SK-N-SH (cell line): Measurements from ENCODE around the gene PLSCR1.

ENCODE experiments used
- EP300 ChIP-seq, 2 experiments: IDR thresholded peaks; 2 replicates each; pipeline versions ENCODE4 v1.4.0 to v1.6.1; 2012; ENCODE audit warnings: borderline replicate concordance in 1 of 2, low read depth in 1 of 2, low read length in 1 of 2
- EZH2phosphoT487 ChIP-seq: fragments of 200-600 bp; sonication (generic); IDR thresholded peaks from 2 replicates; pipeline ENCODE4 v1.6.1; 2017; ENCODE audit warnings: low read depth, mixed run types, mild to moderate bottlenecking, antibody characterized with exemption, moderate library complexity, borderline replicate concordance
- FOSL2 ChIP-seq: IDR thresholded peaks from 2 replicates; pipeline ENCODE4 v1.4.0; 2012; ENCODE audit warnings: low read depth, mild to moderate bottlenecking, moderate library complexity, borderline replicate concordance
- FOXJ3 ChIP-seq: sonication (generic); formaldehyde crosslinking; IDR thresholded peaks from 2 replicates; pipeline ENCODE4 v1.5.1; 2020; ENCODE audit warnings: mild to moderate bottlenecking, missing genetic modification reagents
- FOXM1 ChIP-seq: IDR thresholded peaks from 2 replicates; pipeline ENCODE4 v1.4.0; 2012; ENCODE audit warnings: low read depth, mild to moderate bottlenecking
- JUND ChIP-seq: IDR thresholded peaks from 2 replicates; pipeline ENCODE4 v1.4.0; 2012
- NRF1 ChIP-seq: IDR thresholded peaks from 2 replicates; pipeline ENCODE4 v1.6.1; 2012; ENCODE audit warnings: low read depth, mild to moderate bottlenecking, low read length
- SIN3A ChIP-seq: IDR thresholded peaks from 2 replicates; pipeline ENCODE4 v1.6.1; 2012; ENCODE audit warnings: low read depth, mild to moderate bottlenecking, low read length, moderate library complexity, borderline replicate concordance
- TAF1 ChIP-seq: IDR thresholded peaks from 2 replicates; pipeline ENCODE4 v1.6.1; 2012; ENCODE audit warnings: low read depth, mild to moderate bottlenecking, low read length, moderate library complexity, borderline replicate concordance
- TF ChIP-seq, protein P1 (sequence below): fragments of 200-600 bp; sonication (generic); IDR thresholded peaks from 2 replicates; pipeline ENCODE4 v1.6.1; 2017; ENCODE audit warnings: antibody characterized with exemption, mild to moderate bottlenecking, moderate library complexity
- TF ChIP-seq, protein P2 (sequence below): IDR thresholded peaks from 2 replicates; pipeline ENCODE4 v1.4.0; 2012; ENCODE audit warnings: low read depth, borderline replicate concordance
- TF ChIP-seq, protein P3 (sequence below): IDR thresholded peaks from 2 replicates; pipeline ENCODE4 v1.6.1; 2012; ENCODE audit warnings: mild to moderate bottlenecking, low read depth, low read length, moderate library complexity
- TF ChIP-seq, protein P4 (sequence below): fragments of 150-350 bp; IDR thresholded peaks from 2 replicates; pipeline ENCODE4 v1.6.1; 2016; ENCODE audit warnings: mild to moderate bottlenecking, low read depth, low read length

DNA sequence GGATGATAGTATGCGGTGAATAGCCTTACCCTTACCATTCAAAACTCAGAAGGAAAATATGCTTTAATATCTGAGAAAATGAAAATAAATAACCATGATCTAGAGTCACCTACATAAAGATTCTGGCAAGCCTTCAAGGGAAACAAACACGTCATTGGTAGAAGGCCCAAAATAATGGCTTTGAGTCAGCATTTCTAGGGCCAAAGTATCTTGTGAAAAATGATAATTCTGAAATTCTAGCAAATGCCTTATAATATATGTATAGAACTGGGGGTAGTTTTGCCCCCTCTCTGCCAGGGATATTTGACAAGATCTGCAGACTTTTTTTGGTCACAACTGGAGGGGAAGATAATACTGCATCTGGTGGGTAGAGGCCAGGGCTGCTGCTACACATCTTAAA, 15.4 kb downstream of the PLSCR1 start:
- TF ChIP-seq, protein P1, sequence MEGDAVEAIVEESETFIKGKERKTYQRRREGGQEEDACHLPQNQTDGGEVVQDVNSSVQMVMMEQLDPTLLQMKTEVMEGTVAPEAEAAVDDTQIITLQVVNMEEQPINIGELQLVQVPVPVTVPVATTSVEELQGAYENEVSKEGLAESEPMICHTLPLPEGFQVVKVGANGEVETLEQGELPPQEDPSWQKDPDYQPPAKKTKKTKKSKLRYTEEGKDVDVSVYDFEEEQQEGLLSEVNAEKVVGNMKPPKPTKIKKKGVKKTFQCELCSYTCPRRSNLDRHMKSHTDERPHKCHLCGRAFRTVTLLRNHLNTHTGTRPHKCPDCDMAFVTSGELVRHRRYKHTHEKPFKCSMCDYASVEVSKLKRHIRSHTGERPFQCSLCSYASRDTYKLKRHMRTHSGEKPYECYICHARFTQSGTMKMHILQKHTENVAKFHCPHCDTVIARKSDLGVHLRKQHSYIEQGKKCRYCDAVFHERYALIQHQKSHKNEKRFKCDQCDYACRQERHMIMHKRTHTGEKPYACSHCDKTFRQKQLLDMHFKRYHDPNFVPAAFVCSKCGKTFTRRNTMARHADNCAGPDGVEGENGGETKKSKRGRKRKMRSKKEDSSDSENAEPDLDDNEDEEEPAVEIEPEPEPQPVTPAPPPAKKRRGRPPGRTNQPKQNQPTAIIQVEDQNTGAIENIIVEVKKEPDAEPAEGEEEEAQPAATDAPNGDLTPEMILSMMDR: no peak
- TF ChIP-seq TAF1 (no peak), FOXM1 (no peak), FOXJ3 (no peak), NRF1 (no peak), FOSL2 (no peak), SIN3A (no peak), EZH2phosphoT487 (no peak), EP300 (IDR thresholded peaks at IDR 0.05; ENCODE audit: borderline replicate concordance in 1 of 2, low read depth in 1 of 2, low read length in 1 of 2) (no peak), JUND (no peak)
- TF ChIP-seq, protein P2, sequence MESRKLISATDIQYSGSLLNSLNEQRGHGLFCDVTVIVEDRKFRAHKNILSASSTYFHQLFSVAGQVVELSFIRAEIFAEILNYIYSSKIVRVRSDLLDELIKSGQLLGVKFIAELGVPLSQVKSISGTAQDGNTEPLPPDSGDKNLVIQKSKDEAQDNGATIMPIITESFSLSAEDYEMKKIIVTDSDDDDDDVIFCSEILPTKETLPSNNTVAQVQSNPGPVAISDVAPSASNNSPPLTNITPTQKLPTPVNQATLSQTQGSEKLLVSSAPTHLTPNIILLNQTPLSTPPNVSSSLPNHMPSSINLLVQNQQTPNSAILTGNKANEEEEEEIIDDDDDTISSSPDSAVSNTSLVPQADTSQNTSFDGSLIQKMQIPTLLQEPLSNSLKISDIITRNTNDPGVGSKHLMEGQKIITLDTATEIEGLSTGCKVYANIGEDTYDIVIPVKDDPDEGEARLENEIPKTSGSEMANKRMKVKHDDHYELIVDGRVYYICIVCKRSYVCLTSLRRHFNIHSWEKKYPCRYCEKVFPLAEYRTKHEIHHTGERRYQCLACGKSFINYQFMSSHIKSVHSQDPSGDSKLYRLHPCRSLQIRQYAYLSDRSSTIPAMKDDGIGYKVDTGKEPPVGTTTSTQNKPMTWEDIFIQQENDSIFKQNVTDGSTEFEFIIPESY: no peak
- TF ChIP-seq, protein P3, sequence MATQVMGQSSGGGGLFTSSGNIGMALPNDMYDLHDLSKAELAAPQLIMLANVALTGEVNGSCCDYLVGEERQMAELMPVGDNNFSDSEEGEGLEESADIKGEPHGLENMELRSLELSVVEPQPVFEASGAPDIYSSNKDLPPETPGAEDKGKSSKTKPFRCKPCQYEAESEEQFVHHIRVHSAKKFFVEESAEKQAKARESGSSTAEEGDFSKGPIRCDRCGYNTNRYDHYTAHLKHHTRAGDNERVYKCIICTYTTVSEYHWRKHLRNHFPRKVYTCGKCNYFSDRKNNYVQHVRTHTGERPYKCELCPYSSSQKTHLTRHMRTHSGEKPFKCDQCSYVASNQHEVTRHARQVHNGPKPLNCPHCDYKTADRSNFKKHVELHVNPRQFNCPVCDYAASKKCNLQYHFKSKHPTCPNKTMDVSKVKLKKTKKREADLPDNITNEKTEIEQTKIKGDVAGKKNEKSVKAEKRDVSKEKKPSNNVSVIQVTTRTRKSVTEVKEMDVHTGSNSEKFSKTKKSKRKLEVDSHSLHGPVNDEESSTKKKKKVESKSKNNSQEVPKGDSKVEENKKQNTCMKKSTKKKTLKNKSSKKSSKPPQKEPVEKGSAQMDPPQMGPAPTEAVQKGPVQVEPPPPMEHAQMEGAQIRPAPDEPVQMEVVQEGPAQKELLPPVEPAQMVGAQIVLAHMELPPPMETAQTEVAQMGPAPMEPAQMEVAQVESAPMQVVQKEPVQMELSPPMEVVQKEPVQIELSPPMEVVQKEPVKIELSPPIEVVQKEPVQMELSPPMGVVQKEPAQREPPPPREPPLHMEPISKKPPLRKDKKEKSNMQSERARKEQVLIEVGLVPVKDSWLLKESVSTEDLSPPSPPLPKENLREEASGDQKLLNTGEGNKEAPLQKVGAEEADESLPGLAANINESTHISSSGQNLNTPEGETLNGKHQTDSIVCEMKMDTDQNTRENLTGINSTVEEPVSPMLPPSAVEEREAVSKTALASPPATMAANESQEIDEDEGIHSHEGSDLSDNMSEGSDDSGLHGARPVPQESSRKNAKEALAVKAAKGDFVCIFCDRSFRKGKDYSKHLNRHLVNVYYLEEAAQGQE: no peak
- TF ChIP-seq, protein P4, sequence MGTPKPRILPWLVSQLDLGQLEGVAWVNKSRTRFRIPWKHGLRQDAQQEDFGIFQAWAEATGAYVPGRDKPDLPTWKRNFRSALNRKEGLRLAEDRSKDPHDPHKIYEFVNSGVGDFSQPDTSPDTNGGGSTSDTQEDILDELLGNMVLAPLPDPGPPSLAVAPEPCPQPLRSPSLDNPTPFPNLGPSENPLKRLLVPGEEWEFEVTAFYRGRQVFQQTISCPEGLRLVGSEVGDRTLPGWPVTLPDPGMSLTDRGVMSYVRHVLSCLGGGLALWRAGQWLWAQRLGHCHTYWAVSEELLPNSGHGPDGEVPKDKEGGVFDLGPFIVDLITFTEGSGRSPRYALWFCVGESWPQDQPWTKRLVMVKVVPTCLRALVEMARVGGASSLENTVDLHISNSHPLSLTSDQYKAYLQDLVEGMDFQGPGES: no peak
